DND-41 (cell line): Measurements from ENCODE around the gene OSBPL3.

ENCODE experiments used
- ATAC-seq: fragments of 200-7000 bp; cut with Tn5 transposase; 3 replicates; pipeline ENCODE4 v1.9.1; 2021; ENCODE audit warnings: low read depth; ENCODE audit not compliant: insufficient read depth
- DNase-seq: peaks from one replicate; pipeline ENCODE4 v3.0.0-alpha.2; 2020
- H2AFZ ChIP-seq: 2 replicates; pipeline ENCODE4 v1.6.0; 2012; ENCODE audit warnings: low read depth, low read length
- H3K27ac ChIP-seq: 2 replicates; pipeline ENCODE4 v1.5.1; 2012; ENCODE audit warnings: low read length, inconsistent platforms
- H3K27me3 ChIP-seq: fragments of 200-600 bp; sonication (generic); 2 replicates; pipeline ENCODE4 v1.6.0; 2012; ENCODE audit warnings: low read length, mild to moderate bottlenecking, inconsistent platforms; ENCODE audit not compliant: insufficient read depth, poor library complexity
- H3K36me3 ChIP-seq: 2 replicates; pipeline ENCODE4 v1.5.1; 2012; ENCODE audit warnings: low read length, inconsistent platforms; ENCODE audit not compliant: insufficient read depth
- H3K4me1 ChIP-seq: 2 replicates; pipeline ENCODE4 v1.5.1; 2012; ENCODE audit warnings: mild to moderate bottlenecking, low read length; ENCODE audit not compliant: insufficient read depth
- H3K4me2 ChIP-seq: 2 replicates; pipeline ENCODE4 v1.6.0; 2012; ENCODE audit warnings: mild to moderate bottlenecking, moderate library complexity, low read length, inconsistent platforms; ENCODE audit not compliant: insufficient read depth
- H3K4me3 ChIP-seq, 2 experiments: fragments of 200-600 bp in 1 of 2; shearing (Covaris generic) in 1 of 2; 2 replicates each; pipeline ENCODE4 v1.5.1; 2012 to 2016; ENCODE audit warnings: inconsistent platforms in 2 of 2, low read length in 2 of 2, mild to moderate bottlenecking in 2 of 2, low read depth in 1 of 2, moderate library complexity in 1 of 2
- H3K79me2 ChIP-seq: 2 replicates; pipeline ENCODE4 v1.6.0; 2012; ENCODE audit warnings: low read length, inconsistent platforms; ENCODE audit not compliant: insufficient read depth
- H3K9ac ChIP-seq: 2 replicates; pipeline ENCODE4 v1.6.0; 2012; ENCODE audit warnings: low read depth, mild to moderate bottlenecking, inconsistent platforms, low read length, moderate library complexity
- H3K9me3 ChIP-seq: 2 replicates; pipeline ENCODE4 v1.5.1; 2012; ENCODE audit warnings: low read length, moderate library complexity, mild to moderate bottlenecking, inconsistent platforms; ENCODE audit not compliant: insufficient read depth, severe bottlenecking
- H4K20me1 ChIP-seq: 2 replicates; pipeline ENCODE4 v1.6.0; 2012; ENCODE audit warnings: low read length; ENCODE audit not compliant: insufficient read depth
- CTCF ChIP-seq: IDR thresholded peaks from 2 replicates; pipeline ENCODE4 v1.5.1; 2012; ENCODE audit warnings: borderline replicate concordance, low read length, moderate library complexity, mild to moderate bottlenecking; ENCODE audit not compliant: poor library complexity, severe bottlenecking; ENCODE audit errors: extremely low read depth
- EZH2 ChIP-seq: IDR thresholded peaks from 3 replicates; pipeline ENCODE4 v1.6.1; 2012; ENCODE audit warnings: borderline replicate concordance, low read depth, mild to moderate bottlenecking, moderate library complexity, low read length, inconsistent platforms; ENCODE audit not compliant: severe bottlenecking

The OSBPL3 gene

GRCh38 chr7:24864214-24864817, 115.7 kb downstream of the OSBPL3 start:
- Histone ChIP-seq H4K20me1 (no peaks in the 10 kb centered on the region), H3K79me2 (no peaks in the 10 kb centered on the region), H3K4me1 (no peaks in the 10 kb centered on the region), H3K36me3 (peaks cover 53% of the 10 kb centered on the region), H3K27ac (no peak overlapping the region), H2AFZ (no peak overlapping the region), H3K9me3 (no peaks in the 10 kb centered on the region), H3K4me3 (no peak overlapping the region), H3K4me2 (no peak overlapping the region), H3K27me3 (no peaks in the 10 kb centered on the region), H3K9ac (no peak overlapping the region)
- ATAC-seq (no peak), DNase-seq (no peak)
- TF ChIP-seq CTCF: no peak
- TF ChIP-seq EZH2: no peak

- Histone ChIP-seq H3K9me3 (no peaks in the 10 kb centered on the region), H3K27ac (no peak overlapping the region)
Measured at GRCh38 chr7:24863626-24864025, 116.4 kb downstream of the OSBPL3 start.

GRCh38 chr7:24862461-24862860, 117.5 kb downstream of the OSBPL3 start:
- no peak overlapping the region for H2AFZ ChIP-seq
- ATAC-seq: no peak

More at GRCh38 chr7:24863626-24864025, 116.4 kb downstream of the OSBPL3 start:
- H3K4me2 ChIP-seq: no peak overlapping the region
- no peak for ATAC-seq
- no peak overlapping the region for H3K9ac ChIP-seq
- no peak overlapping the region for H3K4me3 ChIP-seq
- no peaks in the 10 kb centered on the region for H4K20me1 ChIP-seq
- H3K27me3 ChIP-seq: no peaks in the 10 kb centered on the region
- no peak overlapping the region for H2AFZ ChIP-seq
- no peaks in the 10 kb centered on the region for H3K79me2 ChIP-seq
- DNase-seq: no peak
- H3K36me3 ChIP-seq: peaks cover 52% of the 10 kb centered on the region
- no peaks in the 10 kb centered on the region for H3K4me1 ChIP-seq
- TF ChIP-seq EZH2: no peak
- TF ChIP-seq CTCF: no peak

More at GRCh38 chr7:24862461-24862860, 117.5 kb downstream of the OSBPL3 start:
- no peak for DNase-seq
- Histone ChIP-seq H3K9ac (no peak overlapping the region), H3K27me3 (no peaks in the 10 kb centered on the region), H3K36me3 (peaks cover 56% of the 10 kb centered on the region), H4K20me1 (no peaks in the 10 kb centered on the region), H3K4me3 (no peak overlapping the region), H3K27ac (no peak overlapping the region), H3K4me2 (no peak overlapping the region), H3K79me2 (no peaks in the 10 kb centered on the region), H3K9me3 (no peaks in the 10 kb centered on the region), H3K4me1 (no peaks in the 10 kb centered on the region)
- TF ChIP-seq CTCF (no peak), EZH2 (no peak)
